ENCODE results near the gene NRDC.

- TF ChIP-seq, protein P1, sequence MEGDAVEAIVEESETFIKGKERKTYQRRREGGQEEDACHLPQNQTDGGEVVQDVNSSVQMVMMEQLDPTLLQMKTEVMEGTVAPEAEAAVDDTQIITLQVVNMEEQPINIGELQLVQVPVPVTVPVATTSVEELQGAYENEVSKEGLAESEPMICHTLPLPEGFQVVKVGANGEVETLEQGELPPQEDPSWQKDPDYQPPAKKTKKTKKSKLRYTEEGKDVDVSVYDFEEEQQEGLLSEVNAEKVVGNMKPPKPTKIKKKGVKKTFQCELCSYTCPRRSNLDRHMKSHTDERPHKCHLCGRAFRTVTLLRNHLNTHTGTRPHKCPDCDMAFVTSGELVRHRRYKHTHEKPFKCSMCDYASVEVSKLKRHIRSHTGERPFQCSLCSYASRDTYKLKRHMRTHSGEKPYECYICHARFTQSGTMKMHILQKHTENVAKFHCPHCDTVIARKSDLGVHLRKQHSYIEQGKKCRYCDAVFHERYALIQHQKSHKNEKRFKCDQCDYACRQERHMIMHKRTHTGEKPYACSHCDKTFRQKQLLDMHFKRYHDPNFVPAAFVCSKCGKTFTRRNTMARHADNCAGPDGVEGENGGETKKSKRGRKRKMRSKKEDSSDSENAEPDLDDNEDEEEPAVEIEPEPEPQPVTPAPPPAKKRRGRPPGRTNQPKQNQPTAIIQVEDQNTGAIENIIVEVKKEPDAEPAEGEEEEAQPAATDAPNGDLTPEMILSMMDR (IDR thresholded peaks at IDR 0.05): no peak
- no peak for TF ChIP-seq EP300 (IDR thresholded peaks at IDR 0.05)
Observed at GRCh38 chr1:51875836-51876235, 2.7 kb downstream of the NRDC start.

Measured in tibial nerve (tissue), 4 donors.